Osteoblast (primary cell): ENCODE measurements around the gene KIF6. TPM values are rescaled to one million over a fixed set of nuclear protein-coding genes. Genes with fewer than 3 reads are reported as not detected.

Source experiments
- DNase-seq: peaks from one replicate; pipeline ENCODE4 v3.0.0; 2011; ENCODE audit warnings: low spot score, mixed read lengths; ENCODE audit not compliant: insufficient read length; ENCODE audit errors: missing footprints
- H2AFZ ChIP-seq: 2 replicates; pipeline ENCODE4 v1.6.0; 2011; ENCODE audit warnings: mild to moderate bottlenecking, low read length
- H3K27ac ChIP-seq: 2 replicates; pipeline ENCODE4 v1.5.1; 2011; ENCODE audit warnings: mild to moderate bottlenecking, low read depth, low read length, moderate library complexity
- H3K27me3 ChIP-seq: 2 replicates; pipeline ENCODE4 v1.6.0; 2012; ENCODE audit warnings: mild to moderate bottlenecking, control low read depth, inconsistent platforms, low read length, moderate library complexity; ENCODE audit not compliant: insufficient read depth
- H3K36me3 ChIP-seq: 2 replicates; pipeline ENCODE4 v1.5.1; 2011; ENCODE audit warnings: mild to moderate bottlenecking, low read length, control low read depth, moderate library complexity; ENCODE audit not compliant: insufficient read depth
- H3K4me1 ChIP-seq: 2 replicates; pipeline ENCODE4 v1.5.1; 2011; ENCODE audit warnings: mild to moderate bottlenecking, low read length, control low read depth, moderate library complexity; ENCODE audit not compliant: insufficient read depth
- H3K4me2 ChIP-seq: 2 replicates; pipeline ENCODE4 v1.6.0; 2011; ENCODE audit warnings: mild to moderate bottlenecking, low read length; ENCODE audit not compliant: insufficient read depth
- H3K4me3 ChIP-seq: fragments of 200-600 bp; sonication (generic); 3 replicates; pipeline ENCODE4 v1.5.1; 2012; ENCODE audit warnings: mild to moderate bottlenecking, low read length, inconsistent platforms; ENCODE audit not compliant: insufficient read depth
- H3K79me2 ChIP-seq: 2 replicates; pipeline ENCODE4 v1.6.0; 2012; ENCODE audit warnings: mild to moderate bottlenecking, low read length, control low read depth, inconsistent platforms; ENCODE audit not compliant: insufficient read depth
- H3K9me3 ChIP-seq: 2 replicates; pipeline ENCODE4 v1.5.1; 2011; ENCODE audit warnings: low read depth, low read length, control low read depth
- H4K20me1 ChIP-seq: 2 replicates; pipeline ENCODE4 v1.6.0; 2012; ENCODE audit warnings: mild to moderate bottlenecking, low read length, control low read depth; ENCODE audit not compliant: insufficient read depth
- CTCF ChIP-seq: IDR thresholded peaks from 2 replicates; pipeline ENCODE4 v1.5.1; 2011; ENCODE audit warnings: mild to moderate bottlenecking, low read depth, low read length, moderate library complexity; ENCODE audit errors: extremely low read depth
- total RNA-seq: library from RNA; depleted of rRNA; stranded (reverse); fragments of >200 nt; gene quantifications from 2 replicates; pipeline ENCODE4 v1.2.3, GENCODE V29; 2012

Gene KIF6
- total RNA-seq, 1 donor: 1.4 TPM

- peaks cover 5% of the 10 kb centered on the region for H3K4me1 ChIP-seq
- H3K27me3 ChIP-seq: no peaks in the 10 kb centered on the region
- no peak overlapping the region for H3K27ac ChIP-seq
- no peak for DNase-seq
- H3K4me2 ChIP-seq: no peak overlapping the region
- TF ChIP-seq CTCF: no peak
- H3K9me3 ChIP-seq: no peaks in the 10 kb centered on the region
- H3K79me2 ChIP-seq: no peaks in the 10 kb centered on the region
- no peak overlapping the region for H2AFZ ChIP-seq
- H3K36me3 ChIP-seq: no peaks in the 10 kb centered on the region
- no peak overlapping the region for H3K4me3 ChIP-seq
- no peaks in the 10 kb centered on the region for H4K20me1 ChIP-seq
These were observed 172.2 kb downstream of the KIF6 start for GRCh38 chr6:39553029-39553428.

GRCh38 chr6:39550191-39550590 lies 175.0 kb downstream of the KIF6 start:
- Histone ChIP-seq H3K9me3 (no peaks in the 10 kb centered on the region), H4K20me1 (no peaks in the 10 kb centered on the region), H3K4me2 (no peak overlapping the region), H3K27ac (no peak overlapping the region), H2AFZ (no peak overlapping the region), H3K36me3 (no peaks in the 10 kb centered on the region), H3K79me2 (no peaks in the 10 kb centered on the region), H3K4me3 (no peak overlapping the region), H3K4me1 (peaks cover 5% of the 10 kb centered on the region), H3K27me3 (no peaks in the 10 kb centered on the region)
- TF ChIP-seq CTCF: no peak
- DNase-seq: no peak

- H3K27me3 ChIP-seq: no peaks in the 10 kb centered on the region
- no peak overlapping the region for H3K27ac ChIP-seq
- H2AFZ ChIP-seq: no peak overlapping the region
- DNase-seq: no peak
- H3K79me2 ChIP-seq: no peaks in the 10 kb centered on the region
- no peaks in the 10 kb centered on the region for H4K20me1 ChIP-seq
- TF ChIP-seq CTCF: no peak
- H3K36me3 ChIP-seq: no peaks in the 10 kb centered on the region
- no peaks in the 10 kb centered on the region for H3K9me3 ChIP-seq
- H3K4me2 ChIP-seq: no peak overlapping the region
- H3K4me1 ChIP-seq: no peaks in the 10 kb centered on the region
- no peak overlapping the region for H3K4me3 ChIP-seq
These were observed 178.5 kb downstream of the KIF6 start for GRCh38 chr6:39546731-39547130.

GRCh38 chr6:39543950-39544349 lies 181.3 kb downstream of the KIF6 start:
- TF ChIP-seq CTCF: no peak
- H3K27me3 ChIP-seq: no peaks in the 10 kb centered on the region
- no peaks in the 10 kb centered on the region for H3K9me3 ChIP-seq
- H4K20me1 ChIP-seq: no peaks in the 10 kb centered on the region
- no peak overlapping the region for H2AFZ ChIP-seq
- no peaks in the 10 kb centered on the region for H3K36me3 ChIP-seq
- DNase-seq: peak; percentile 62
- no peaks in the 10 kb centered on the region for H3K4me1 ChIP-seq
- H3K4me2 ChIP-seq: no peak overlapping the region
- H3K4me3 ChIP-seq: no peak overlapping the region
- H3K27ac ChIP-seq: no peak overlapping the region
- no peaks in the 10 kb centered on the region for H3K79me2 ChIP-seq
